ENCODE results near the gene ACTMAP.

The ACTMAP gene

DNA sequence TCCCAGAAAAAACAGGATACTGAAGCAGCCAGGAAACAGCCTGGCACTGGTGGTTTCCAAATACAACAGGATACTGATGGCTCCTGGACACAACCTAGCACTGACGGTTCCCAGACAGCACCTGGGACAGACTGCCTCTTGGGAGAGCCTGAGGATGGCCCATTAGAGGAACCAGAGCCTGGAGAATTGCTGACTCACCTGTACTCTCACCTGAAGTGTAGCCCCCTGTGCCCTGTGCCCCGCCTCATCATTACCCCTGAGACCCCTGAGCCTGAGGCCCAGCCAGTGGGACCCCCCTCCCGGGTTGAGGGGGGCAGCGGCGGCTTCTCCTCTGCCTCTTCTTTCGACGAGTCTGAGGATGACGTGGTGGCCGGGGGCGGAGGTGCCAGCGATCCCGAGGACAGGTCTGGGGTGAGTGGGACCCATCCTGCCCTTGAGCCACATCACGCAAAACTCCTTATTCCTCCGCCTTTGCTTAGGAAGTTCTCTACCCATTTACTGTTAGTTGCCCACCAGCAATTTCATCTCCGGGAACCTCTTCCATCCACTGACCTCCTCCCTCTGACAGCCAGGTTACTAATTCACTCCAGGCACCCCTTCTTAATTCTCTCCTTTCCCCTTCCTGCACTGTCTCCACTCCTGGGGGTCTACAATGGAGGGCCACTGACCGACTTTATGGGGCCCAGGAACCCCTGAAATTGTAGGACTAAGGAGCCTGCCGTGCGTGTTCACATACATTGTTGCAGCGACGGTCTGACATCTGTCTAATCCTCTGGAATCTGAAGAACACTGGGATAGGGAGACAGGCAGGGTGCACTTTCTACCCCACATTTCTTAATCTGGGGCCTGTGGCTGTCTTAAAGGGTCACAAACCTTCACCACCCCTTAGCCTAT is 32.1 kb downstream of the ACTMAP start (continued):
- TF ChIP-seq ZNF239 (tag by site-specific recombination; IDR thresholded peaks at IDR 0.05) (no peak), ZNF341 (tag by site-specific recombination; IDR thresholded peaks at IDR 0.05; ENCODE audit: low read depth) (peak; percentile 85), ZNF623 (tag by site-specific recombination; IDR thresholded peaks at IDR 0.05) (no peak), ZNF76 (tag by site-specific recombination; IDR thresholded peaks at IDR 0.05; ENCODE audit: borderline replicate concordance, low read depth) (peak; percentile 82), GLI4 (tag by site-specific recombination; IDR thresholded peaks at IDR 0.05) (no peak), ZNF501 (tag by site-specific recombination; IDR thresholded peaks at IDR 0.05) (no peak), ZNF394 (tag by site-specific recombination; IDR thresholded peaks at IDR 0.05; ENCODE audit: borderline replicate concordance) (peak; percentile 57; the same call in 1 of the 2 replicates), PRDM1 (tag by site-specific recombination; IDR thresholded peaks at IDR 0.05) (peak; percentile 83), ZFP37 (tag by site-specific recombination; IDR thresholded peaks at IDR 0.05) (no peak), ZNF121 (tag by site-specific recombination; IDR thresholded peaks at IDR 0.05) (no peak), ZBTB17 (tag by site-specific recombination; IDR thresholded peaks at IDR 0.05) (peak; percentile 48; the same call in 1 of the 2 replicates), ZNF585B (tag by site-specific recombination; IDR thresholded peaks at IDR 0.05) (no peak), ZBTB1 (tag by site-specific recombination; IDR thresholded peaks at IDR 0.05) (no peak), GLIS2 (tag by site-specific recombination; IDR thresholded peaks at IDR 0.05) (peak; percentile 72; the same call in 1 of the 2 replicates), ZSCAN23 (tag by site-specific recombination; IDR thresholded peaks at IDR 0.05) (no peak), MEIS1 (CRISPR knock-in tag; IDR thresholded peaks at IDR 0.05; ENCODE audit: borderline replicate concordance) (no peak), ZNF664 (tag by site-specific recombination; IDR thresholded peaks at IDR 0.05) (no peak), ZNF610 (tag by site-specific recombination; IDR thresholded peaks at IDR 0.05; ENCODE audit: borderline replicate concordance) (no peak), IKZF3 (tag by site-specific recombination; IDR thresholded peaks at IDR 0.05) (peak; percentile 44), ZNF157 (tag by site-specific recombination; IDR thresholded peaks at IDR 0.05) (no peak), ZNF560 (tag by site-specific recombination; IDR thresholded peaks at IDR 0.05; ENCODE audit: borderline replicate concordance) (no peak), ZNF350 (tag by site-specific recombination; IDR thresholded peaks at IDR 0.05) (no peak)
- TF ChIP-seq, protein P1, sequence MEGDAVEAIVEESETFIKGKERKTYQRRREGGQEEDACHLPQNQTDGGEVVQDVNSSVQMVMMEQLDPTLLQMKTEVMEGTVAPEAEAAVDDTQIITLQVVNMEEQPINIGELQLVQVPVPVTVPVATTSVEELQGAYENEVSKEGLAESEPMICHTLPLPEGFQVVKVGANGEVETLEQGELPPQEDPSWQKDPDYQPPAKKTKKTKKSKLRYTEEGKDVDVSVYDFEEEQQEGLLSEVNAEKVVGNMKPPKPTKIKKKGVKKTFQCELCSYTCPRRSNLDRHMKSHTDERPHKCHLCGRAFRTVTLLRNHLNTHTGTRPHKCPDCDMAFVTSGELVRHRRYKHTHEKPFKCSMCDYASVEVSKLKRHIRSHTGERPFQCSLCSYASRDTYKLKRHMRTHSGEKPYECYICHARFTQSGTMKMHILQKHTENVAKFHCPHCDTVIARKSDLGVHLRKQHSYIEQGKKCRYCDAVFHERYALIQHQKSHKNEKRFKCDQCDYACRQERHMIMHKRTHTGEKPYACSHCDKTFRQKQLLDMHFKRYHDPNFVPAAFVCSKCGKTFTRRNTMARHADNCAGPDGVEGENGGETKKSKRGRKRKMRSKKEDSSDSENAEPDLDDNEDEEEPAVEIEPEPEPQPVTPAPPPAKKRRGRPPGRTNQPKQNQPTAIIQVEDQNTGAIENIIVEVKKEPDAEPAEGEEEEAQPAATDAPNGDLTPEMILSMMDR (tag by site-specific recombination; IDR thresholded peaks at IDR 0.05), result no peak
- TF ChIP-seq, protein P2, sequence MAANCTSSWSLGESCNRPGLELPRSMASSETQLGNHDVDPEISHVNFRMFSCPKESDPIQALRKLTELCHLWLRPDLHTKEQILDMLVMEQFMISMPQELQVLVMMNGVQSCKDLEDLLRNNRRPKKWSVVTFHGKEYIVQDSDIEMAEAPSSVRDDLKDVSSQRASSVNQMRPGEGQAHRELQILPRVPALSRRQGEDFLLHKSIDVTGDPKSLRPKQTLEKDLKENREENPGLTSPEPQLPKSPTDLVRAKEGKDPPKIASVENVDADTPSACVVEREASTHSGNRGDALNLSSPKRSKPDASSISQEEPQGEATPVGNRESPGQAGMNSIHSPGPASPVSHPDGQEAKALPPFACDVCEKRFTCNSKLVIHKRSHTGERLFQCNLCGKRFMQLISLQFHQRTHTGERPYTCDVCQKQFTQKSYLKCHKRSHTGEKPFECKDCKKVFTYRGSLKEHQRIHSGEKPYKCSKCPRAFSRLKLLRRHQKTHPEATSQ (tag by site-specific recombination; IDR thresholded peaks at IDR 0.05), result peak; percentile 99; the same call in 1 of the 2 replicates
- TF ChIP-seq, protein P3, sequence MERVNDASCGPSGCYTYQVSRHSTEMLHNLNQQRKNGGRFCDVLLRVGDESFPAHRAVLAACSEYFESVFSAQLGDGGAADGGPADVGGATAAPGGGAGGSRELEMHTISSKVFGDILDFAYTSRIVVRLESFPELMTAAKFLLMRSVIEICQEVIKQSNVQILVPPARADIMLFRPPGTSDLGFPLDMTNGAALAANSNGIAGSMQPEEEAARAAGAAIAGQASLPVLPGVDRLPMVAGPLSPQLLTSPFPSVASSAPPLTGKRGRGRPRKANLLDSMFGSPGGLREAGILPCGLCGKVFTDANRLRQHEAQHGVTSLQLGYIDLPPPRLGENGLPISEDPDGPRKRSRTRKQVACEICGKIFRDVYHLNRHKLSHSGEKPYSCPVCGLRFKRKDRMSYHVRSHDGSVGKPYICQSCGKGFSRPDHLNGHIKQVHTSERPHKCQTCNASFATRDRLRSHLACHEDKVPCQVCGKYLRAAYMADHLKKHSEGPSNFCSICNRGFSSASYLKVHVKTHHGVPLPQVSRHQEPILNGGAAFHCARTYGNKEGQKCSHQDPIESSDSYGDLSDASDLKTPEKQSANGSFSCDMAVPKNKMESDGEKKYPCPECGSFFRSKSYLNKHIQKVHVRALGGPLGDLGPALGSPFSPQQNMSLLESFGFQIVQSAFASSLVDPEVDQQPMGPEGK (tag by site-specific recombination; IDR thresholded peaks at IDR 0.05), result peak; percentile 59
- TF ChIP-seq, protein P4, sequence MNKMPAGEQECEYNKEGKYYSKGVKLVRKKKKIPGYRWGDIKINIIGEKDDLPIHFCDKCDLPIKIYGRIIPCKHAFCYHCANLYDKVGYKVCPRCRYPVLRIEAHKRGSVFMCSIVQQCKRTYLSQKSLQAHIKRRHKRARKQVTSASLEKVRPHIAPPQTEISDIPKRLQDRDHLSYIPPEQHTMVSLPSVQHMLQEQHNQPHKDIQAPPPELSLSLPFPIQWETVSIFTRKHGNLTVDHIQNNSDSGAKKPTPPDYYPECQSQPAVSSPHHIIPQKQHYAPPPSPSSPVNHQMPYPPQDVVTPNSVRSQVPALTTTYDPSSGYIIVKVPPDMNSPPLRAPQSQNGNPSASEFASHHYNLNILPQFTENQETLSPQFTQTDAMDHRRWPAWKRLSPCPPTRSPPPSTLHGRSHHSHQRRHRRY (tag by site-specific recombination; IDR thresholded peaks at IDR 0.05), result no peak
- TF ChIP-seq, protein P5, sequence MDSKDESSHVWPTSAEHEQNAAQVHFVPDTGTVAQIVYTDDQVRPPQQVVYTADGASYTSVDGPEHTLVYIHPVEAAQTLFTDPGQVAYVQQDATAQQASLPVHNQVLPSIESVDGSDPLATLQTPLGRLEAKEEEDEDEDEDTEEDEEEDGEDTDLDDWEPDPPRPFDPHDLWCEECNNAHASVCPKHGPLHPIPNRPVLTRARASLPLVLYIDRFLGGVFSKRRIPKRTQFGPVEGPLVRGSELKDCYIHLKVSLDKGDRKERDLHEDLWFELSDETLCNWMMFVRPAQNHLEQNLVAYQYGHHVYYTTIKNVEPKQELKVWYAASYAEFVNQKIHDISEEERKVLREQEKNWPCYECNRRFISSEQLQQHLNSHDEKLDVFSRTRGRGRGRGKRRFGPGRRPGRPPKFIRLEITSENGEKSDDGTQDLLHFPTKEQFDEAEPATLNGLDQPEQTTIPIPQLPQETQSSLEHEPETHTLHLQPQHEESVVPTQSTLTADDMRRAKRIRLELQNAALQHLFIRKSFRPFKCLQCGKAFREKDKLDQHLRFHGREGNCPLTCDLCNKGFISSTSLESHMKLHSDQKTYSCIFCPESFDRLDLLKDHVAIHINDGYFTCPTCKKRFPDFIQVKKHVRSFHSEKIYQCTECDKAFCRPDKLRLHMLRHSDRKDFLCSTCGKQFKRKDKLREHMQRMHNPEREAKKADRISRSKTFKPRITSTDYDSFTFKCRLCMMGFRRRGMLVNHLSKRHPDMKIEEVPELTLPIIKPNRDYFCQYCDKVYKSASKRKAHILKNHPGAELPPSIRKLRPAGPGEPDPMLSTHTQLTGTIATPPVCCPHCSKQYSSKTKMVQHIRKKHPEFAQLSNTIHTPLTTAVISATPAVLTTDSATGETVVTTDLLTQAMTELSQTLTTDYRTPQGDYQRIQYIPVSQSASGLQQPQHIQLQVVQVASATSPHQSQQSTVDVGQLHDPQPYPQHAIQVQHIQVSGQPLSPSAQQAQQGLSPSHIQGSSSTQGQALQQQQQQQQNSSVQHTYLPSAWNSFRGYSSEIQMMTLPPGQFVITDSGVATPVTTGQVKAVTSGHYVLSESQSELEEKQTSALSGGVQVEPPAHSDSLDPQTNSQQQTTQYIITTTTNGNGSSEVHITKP (tag by site-specific recombination; IDR thresholded peaks at IDR 0.05), result peak; percentile 36; the same call in 1 of the 2 replicates
- TF ChIP-seq, protein P6, sequence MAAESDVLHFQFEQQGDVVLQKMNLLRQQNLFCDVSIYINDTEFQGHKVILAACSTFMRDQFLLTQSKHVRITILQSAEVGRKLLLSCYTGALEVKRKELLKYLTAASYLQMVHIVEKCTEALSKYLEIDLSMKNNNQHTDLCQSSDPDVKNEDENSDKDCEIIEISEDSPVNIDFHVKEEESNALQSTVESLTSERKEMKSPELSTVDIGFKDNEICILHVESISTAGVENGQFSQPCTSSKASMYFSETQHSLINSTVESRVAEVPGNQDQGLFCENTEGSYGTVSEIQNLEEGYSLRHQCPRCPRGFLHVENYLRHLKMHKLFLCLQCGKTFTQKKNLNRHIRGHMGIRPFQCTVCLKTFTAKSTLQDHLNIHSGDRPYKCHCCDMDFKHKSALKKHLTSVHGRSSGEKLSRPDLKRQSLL (tag by site-specific recombination; IDR thresholded peaks at IDR 0.05), result no peak
